Loucy (cell line): ENCODE measurements around the gene PDE8B.

Experiments
- EZH2phosphoT487 ChIP-seq: fragments of 200-600 bp; IDR thresholded peaks from 2 replicates; pipeline ENCODE4 v1.6.1; 2018; ENCODE audit warnings: antibody characterized with exemption, mild to moderate bottlenecking, moderate library complexity, borderline replicate concordance
- TF ChIP-seq, protein P1 (sequence below): fragments of 200-600 bp; sonication (generic); conservative IDR thresholded peaks from 2 replicates; pipeline ENCODE4 v1.5.1; 2014; ENCODE audit warnings: mild to moderate bottlenecking, antibody characterized with exemption, low read length

DNA sequence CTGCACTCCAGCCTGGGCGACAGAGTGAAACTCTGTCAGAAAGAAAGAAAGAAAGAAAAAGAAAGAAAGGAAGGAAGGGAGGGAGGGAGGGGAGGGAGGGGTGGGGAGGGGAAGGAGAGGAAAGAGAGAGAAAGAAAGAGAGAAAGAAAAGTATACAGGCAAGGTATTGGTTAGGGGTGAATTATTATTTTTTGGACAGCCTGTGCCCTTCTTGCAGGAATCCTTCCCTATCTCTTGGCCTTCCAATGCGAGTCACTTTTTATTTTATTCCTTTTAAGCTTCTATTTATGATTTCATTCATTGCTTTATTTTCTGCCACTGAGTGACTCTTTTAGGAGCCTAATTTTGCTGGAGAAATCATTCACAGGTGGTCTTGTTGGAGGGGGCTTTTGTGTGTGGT, 98.7 kb downstream of the PDE8B start:
- TF ChIP-seq, protein P1, sequence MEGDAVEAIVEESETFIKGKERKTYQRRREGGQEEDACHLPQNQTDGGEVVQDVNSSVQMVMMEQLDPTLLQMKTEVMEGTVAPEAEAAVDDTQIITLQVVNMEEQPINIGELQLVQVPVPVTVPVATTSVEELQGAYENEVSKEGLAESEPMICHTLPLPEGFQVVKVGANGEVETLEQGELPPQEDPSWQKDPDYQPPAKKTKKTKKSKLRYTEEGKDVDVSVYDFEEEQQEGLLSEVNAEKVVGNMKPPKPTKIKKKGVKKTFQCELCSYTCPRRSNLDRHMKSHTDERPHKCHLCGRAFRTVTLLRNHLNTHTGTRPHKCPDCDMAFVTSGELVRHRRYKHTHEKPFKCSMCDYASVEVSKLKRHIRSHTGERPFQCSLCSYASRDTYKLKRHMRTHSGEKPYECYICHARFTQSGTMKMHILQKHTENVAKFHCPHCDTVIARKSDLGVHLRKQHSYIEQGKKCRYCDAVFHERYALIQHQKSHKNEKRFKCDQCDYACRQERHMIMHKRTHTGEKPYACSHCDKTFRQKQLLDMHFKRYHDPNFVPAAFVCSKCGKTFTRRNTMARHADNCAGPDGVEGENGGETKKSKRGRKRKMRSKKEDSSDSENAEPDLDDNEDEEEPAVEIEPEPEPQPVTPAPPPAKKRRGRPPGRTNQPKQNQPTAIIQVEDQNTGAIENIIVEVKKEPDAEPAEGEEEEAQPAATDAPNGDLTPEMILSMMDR, result no peak
- TF ChIP-seq EZH2phosphoT487, result no peak
